ENCODE data around the gene CAMK1D. TPM values are rescaled to one million over a fixed set of nuclear protein-coding genes. Genes with fewer than 3 reads are reported as not detected.

The CAMK1D gene
- polyA plus RNA-seq, 1 experiment, result 8.2 TPM

GRCh38 chr10:12397147-12397896, 48.0 kb downstream of the CAMK1D start:
- H3K9me3 ChIP-seq (ENCODE audit: control insufficient read depth, insufficient read depth, low read length), result no peaks in the 10 kb centered on the region; the same call in 1 of the 2 replicates
- H3K4me3 ChIP-seq (ENCODE audit: low read depth, low read length), result no peak overlapping the region
- POLR2A ChIA-PET, result no interaction called here
- H3K27me3 ChIP-seq (ENCODE audit: control insufficient read depth, insufficient read depth, low read length), result no peaks in the 10 kb centered on the region
- no peak overlapping the region for H3K27ac ChIP-seq (ENCODE audit: low read depth, low read length)
- CTCF ChIA-PET, result interaction anchor here (1.1 to 1.2 kb wide), 2 partner anchors 183 to 313 kb away, joined by 3 read pairs; no protein-coding TSS in a partner anchor
- DNase-seq (ENCODE audit: low read depth, low spot score), result no peak
- no peak for TF ChIP-seq CTCF (IDR thresholded peaks at IDR 0.05; ENCODE audit: low read depth, low read length)

GRCh38 chr10:12397941-12398340, 48.6 kb downstream of the CAMK1D start:
- H3K4me3 ChIP-seq (ENCODE audit: low read depth, low read length), result no peak overlapping the region
- no peak overlapping the region for H3K27ac ChIP-seq (ENCODE audit: low read depth, low read length)
- DNase-seq (ENCODE audit: low read depth, low spot score), result no peak
- TF ChIP-seq CTCF (IDR thresholded peaks at IDR 0.05; ENCODE audit: low read depth, low read length), result no peak
- POLR2A ChIA-PET, result no interaction called here
- CTCF ChIA-PET, result interaction anchor here (1.1 kb wide), 1 partner anchor 183 kb away, joined by 3 read pairs; no protein-coding TSS in a partner anchor
- no peaks in the 10 kb centered on the region; the same call in 1 of the 2 replicates for H3K9me3 ChIP-seq (ENCODE audit: control insufficient read depth, insufficient read depth, low read length)
- no peaks in the 10 kb centered on the region for H3K27me3 ChIP-seq (ENCODE audit: control insufficient read depth, insufficient read depth, low read length)

GRCh38 chr10:12400266-12400931, 51.1 kb downstream of the CAMK1D start:
- POLR2A ChIA-PET, result no interaction called here
- H3K27ac ChIP-seq (ENCODE audit: low read depth, low read length), result peak overlapping the region; percentile 61

GRCh38 chr10:12401466-12401865, 52.1 kb downstream of the CAMK1D start:
- Histone ChIP-seq H3K27me3 (ENCODE audit: control insufficient read depth, insufficient read depth, low read length) (peaks cover 6% of the 10 kb centered on the region), H3K27ac (ENCODE audit: low read depth, low read length) (no peak overlapping the region), H3K9me3 (ENCODE audit: control insufficient read depth, insufficient read depth, low read length) (no peaks in the 10 kb centered on the region), H3K4me3 (ENCODE audit: low read depth, low read length) (no peak overlapping the region)
- ChIA-PET POLR2A (no interaction called here), CTCF (interaction anchor here (0.6 kb wide), 1 partner anchor 299 kb away, joined by 4 read pairs; no protein-coding TSS in a partner anchor)
- no peak for TF ChIP-seq CTCF (IDR thresholded peaks at IDR 0.05; ENCODE audit: low read depth, low read length)
- no peak for DNase-seq (ENCODE audit: low read depth, low spot score)

More at GRCh38 chr10:12400266-12400931, 51.1 kb downstream of the CAMK1D start:
- Histone ChIP-seq H3K27me3 (ENCODE audit: control insufficient read depth, insufficient read depth, low read length) (no peaks in the 10 kb centered on the region), H3K4me3 (ENCODE audit: low read depth, low read length) (no peak overlapping the region), H3K9me3 (ENCODE audit: control insufficient read depth, insufficient read depth, low read length) (no peaks in the 10 kb centered on the region)
- no peak for TF ChIP-seq CTCF (IDR thresholded peaks at IDR 0.05; ENCODE audit: low read depth, low read length)
- DNase-seq (ENCODE audit: low read depth, low spot score), result no peak
- CTCF ChIA-PET, result no interaction called here

- Histone ChIP-seq H3K27ac (ENCODE audit: low read depth, low read length) (no peak overlapping the region), H3K4me3 (ENCODE audit: low read depth, low read length) (no peak overlapping the region), H3K27me3 (ENCODE audit: control insufficient read depth, insufficient read depth, low read length) (peaks cover 6% of the 10 kb centered on the region), H3K9me3 (ENCODE audit: control insufficient read depth, insufficient read depth, low read length) (no peaks in the 10 kb centered on the region)
- ChIA-PET CTCF (no interaction called here), POLR2A (no interaction called here)
- DNase-seq (ENCODE audit: low read depth, low spot score), result no peak
- TF ChIP-seq CTCF (IDR thresholded peaks at IDR 0.05; ENCODE audit: low read depth, low read length), result no peak
These were observed 53.8 kb downstream of the CAMK1D start for GRCh38 chr10:12403119-12403518.

Measured in AG04450 (cell line).